ENCODE data around the gene NSUN2.

Gene NSUN2

DNA sequence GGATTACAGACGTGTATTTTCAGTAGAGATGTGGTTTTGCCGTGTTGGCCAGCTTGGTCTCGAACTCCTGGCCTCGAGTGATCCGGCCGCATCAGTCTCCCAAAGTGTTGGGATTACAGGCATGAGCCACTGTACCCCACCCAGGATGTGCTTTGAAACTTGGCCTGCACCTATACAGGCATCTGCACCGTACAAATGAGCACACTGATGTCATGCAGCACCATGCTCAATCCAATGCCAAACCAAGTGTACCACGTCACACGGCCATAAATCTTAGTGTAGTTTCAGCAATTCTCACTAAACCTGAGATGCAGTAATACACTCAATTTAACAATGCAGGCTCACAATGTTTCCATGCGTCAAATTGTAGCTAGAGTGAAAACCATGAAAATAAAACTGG is 6.3 kb downstream of the NSUN2 start:
- TF ChIP-seq, protein P1, sequence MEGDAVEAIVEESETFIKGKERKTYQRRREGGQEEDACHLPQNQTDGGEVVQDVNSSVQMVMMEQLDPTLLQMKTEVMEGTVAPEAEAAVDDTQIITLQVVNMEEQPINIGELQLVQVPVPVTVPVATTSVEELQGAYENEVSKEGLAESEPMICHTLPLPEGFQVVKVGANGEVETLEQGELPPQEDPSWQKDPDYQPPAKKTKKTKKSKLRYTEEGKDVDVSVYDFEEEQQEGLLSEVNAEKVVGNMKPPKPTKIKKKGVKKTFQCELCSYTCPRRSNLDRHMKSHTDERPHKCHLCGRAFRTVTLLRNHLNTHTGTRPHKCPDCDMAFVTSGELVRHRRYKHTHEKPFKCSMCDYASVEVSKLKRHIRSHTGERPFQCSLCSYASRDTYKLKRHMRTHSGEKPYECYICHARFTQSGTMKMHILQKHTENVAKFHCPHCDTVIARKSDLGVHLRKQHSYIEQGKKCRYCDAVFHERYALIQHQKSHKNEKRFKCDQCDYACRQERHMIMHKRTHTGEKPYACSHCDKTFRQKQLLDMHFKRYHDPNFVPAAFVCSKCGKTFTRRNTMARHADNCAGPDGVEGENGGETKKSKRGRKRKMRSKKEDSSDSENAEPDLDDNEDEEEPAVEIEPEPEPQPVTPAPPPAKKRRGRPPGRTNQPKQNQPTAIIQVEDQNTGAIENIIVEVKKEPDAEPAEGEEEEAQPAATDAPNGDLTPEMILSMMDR (IDR thresholded peaks at IDR 0.05; ENCODE audit: low read depth, low read length, missing control alignments) = no peak
- no peak for DNase-seq (ENCODE audit: low read depth)

DNA sequence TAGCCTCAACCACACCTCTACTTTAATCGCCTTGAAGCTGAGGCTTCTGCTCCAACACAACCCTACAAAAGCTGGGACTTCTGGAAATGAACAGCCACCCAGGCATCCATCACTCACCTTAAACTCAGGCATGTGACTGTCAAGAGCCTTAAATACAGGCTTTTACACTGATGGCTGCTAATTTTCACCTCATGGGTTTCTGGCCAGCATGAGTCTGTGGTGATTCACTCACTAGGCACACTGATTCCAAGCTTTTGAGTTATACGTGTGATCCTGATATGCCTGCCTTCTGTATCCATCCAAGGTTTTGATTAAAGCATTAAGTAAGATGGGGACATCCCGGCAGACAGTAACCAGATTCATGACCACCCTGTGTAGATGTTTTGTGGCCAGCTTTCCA is 8.9 kb downstream of the NSUN2 start:
- no peak for DNase-seq (ENCODE audit: low read depth)

More for the DNA sequence above, 6.3 kb downstream of the NSUN2 start:
- no peak overlapping the region for H3K4me3 ChIP-seq (ENCODE audit: low read depth, low read length)

GRCh38 chr5:6623228-6623627 is 9.6 kb downstream of the NSUN2 start:
- DNase-seq (ENCODE audit: low read depth) = no peak
- no peak overlapping the region for H3K4me3 ChIP-seq (ENCODE audit: low read depth, low read length)
- TF ChIP-seq, protein P1 (IDR thresholded peaks at IDR 0.05; ENCODE audit: low read depth, low read length, missing control alignments) = no peak

More for the DNA sequence above, 8.9 kb downstream of the NSUN2 start:
- TF ChIP-seq, protein P1 (IDR thresholded peaks at IDR 0.05; ENCODE audit: low read depth, low read length, missing control alignments) = no peak
- no peak overlapping the region for H3K4me3 ChIP-seq (ENCODE audit: low read depth, low read length)

DNA sequence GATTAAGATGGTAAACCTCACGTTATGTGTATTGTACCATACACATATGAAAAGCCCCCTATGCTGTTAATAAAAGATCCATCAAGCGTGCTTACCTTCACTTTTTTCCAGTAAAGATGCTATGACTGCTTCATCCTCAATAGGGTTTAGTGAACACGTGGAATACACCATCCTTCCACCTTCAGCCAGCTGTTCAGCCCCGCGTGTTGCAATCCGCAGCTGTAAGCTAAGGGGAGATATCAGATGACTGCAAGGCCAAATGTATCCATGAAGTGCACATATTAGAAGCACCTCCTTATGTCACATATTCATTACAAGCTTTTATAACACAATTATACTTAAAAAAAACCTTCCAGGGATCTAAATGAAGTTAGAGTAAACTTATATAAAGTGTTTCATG is 16.2 kb downstream of the NSUN2 start:
- TF ChIP-seq, protein P1 (IDR thresholded peaks at IDR 0.05; ENCODE audit: low read depth, low read length, missing control alignments) = no peak
- no peak for DNase-seq (ENCODE audit: low read depth)
- no peak overlapping the region for H3K4me3 ChIP-seq (ENCODE audit: low read depth, low read length)

DNA sequence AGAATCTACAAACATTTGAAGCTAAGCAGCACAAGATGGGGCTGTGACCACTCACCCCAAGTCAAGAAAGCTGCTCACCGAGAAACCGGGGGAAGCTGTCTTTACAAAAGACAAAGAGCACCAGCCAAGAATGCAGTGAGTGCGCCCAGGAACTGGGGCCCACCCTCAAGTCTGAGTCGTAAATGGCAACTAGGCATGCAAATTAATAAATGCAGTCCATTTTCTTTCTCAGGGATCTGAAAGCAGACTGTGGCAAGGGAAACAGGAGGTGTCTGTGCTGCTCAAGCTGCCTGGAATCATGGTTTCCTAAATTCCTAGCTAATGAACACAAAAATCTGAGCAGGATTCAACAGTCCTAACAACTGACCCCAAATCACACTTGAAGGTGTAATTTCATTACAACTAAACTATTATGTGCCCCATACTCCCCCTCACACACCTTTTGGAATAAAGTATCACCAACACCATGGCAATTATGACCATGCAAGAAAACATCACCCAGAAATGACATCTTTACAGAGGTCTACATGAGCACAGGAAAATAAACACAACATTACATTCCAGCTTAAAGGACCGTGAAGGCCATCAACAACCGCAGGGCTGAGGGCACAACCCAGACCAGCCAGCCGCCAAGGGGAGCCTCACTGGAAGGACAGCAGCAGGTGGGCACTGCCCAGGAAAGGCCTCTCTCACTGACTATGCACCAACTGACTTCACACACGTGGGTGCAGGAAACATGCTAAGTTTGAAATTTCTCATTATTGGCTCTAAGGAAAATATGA is 17.6 kb downstream of the NSUN2 start:
- no peak for DNase-seq (ENCODE audit: low read depth)
- H3K4me3 ChIP-seq (ENCODE audit: low read depth, low read length) = no peak overlapping the region
- TF ChIP-seq, protein P1 (IDR thresholded peaks at IDR 0.05; ENCODE audit: low read depth, low read length, missing control alignments) = no peak

GRCh38 chr5:6611334-6612256 is 21.2 kb downstream of the NSUN2 start:
- TF ChIP-seq, protein P1 (IDR thresholded peaks at IDR 0.05; ENCODE audit: low read depth, low read length, missing control alignments) = no peak
- no peak overlapping the region for H3K4me3 ChIP-seq (ENCODE audit: low read depth, low read length)
- DNase-seq (ENCODE audit: low read depth) = no peak
